Measurements from ENCODE around the gene SH3PXD2A.

- no peak for TF ChIP-seq CTCF (IDR thresholded peaks at IDR 0.05)
- no peak for TF ChIP-seq POLR2A (IDR thresholded peaks at IDR 0.05)
- TF ChIP-seq POLR2AphosphoS5 (IDR thresholded peaks at IDR 0.05; ENCODE audit: insufficient read depth in 1 of 2, low read depth in 1 of 2) = no peak
Measured at GRCh38 chr10:103814105-103814504, 41.3 kb downstream of the SH3PXD2A start.
